HG03196 (cell line): ENCODE results near the gene B4GALT2.

Experiments used
- ATAC-seq: cut with Tn5 transposase; IDR thresholded peaks from one replicate; pipeline ENCODE4 v1.9.1; 2021; ENCODE audit not compliant: unreplicated experiment

The B4GALT2 gene

DNA sequence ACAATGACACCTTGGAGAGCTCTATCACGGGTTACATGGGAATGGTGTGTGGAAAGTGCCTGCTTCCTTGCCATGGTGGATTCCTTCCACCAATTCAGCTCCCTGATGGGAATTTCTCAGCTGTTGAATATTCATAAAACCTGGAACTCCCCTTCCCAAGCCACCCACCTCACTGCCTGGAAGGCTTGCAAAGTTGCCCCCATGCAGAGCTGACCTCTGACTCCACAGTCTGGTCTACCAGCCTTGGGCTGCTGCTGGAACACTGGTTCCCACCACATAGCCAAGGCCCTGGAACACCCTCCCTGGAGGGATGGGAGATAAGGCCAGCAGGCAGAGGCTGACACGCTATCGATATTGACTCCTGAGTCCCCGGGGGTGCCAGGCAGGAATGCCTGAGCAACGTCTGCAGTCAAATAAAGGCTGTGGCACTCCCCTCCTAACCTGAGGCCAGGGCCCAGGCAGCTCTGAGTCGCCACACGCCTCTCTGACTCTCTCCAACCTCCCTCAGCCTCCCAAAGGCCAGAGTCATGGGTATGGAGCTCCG is 21.2 kb downstream of the B4GALT2 start:
- ATAC-seq: no peak

DNA sequence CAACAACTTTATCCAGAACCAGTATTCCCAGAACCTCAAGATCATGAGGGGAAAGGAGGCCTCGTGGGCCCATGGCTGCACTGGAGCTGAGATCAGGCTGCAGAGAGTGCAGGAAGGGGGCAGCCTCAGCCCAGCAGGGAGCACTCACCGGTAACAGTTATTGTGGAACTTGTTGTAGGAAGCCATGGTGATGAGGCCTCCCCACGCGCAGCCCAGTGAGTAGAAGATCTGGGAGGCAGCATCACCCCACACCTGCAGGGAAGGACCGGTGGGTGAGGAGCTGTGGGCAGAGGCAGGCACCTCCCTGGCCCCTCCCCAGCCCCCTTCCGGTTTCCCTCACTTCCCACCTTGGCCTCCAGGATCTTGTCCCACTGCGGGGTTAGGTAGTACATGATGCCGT is 23.2 kb downstream of the B4GALT2 start:
- ATAC-seq: no peak

DNA sequence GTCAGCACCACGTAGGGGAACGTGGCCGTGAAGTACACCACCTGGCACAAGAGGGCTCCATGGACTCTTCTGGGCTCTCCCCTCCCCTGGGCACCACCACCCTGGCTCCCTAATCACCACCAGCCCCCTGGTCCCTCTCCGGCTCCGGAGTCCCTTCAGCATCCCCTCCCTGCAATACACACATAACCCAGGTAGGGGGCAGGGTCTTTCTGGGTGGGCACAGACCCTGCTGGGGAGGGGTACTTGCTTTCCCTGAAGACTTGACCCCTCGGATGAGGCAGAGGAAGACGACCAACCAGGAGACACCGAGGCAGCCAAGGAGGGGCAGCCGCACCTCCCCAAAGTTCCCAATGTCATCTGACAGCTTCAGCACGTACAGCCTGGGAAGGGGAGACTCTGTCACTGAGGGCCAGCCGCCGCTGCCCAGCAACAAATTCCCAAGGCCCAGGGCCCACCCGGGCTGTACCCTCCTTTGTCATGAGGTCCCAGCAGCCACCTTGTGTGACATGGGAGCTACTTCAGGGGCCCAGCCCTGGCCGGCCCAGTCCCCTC is 23.7 kb downstream of the B4GALT2 start:
- no peak for ATAC-seq

GRCh38 chr1:44008259-44008658 is 29.2 kb downstream of the B4GALT2 start:
- no peak for ATAC-seq

- ATAC-seq: no peak
These were observed 32.0 kb downstream of the B4GALT2 start for GRCh38 chr1:44010935-44011471.

DNA sequence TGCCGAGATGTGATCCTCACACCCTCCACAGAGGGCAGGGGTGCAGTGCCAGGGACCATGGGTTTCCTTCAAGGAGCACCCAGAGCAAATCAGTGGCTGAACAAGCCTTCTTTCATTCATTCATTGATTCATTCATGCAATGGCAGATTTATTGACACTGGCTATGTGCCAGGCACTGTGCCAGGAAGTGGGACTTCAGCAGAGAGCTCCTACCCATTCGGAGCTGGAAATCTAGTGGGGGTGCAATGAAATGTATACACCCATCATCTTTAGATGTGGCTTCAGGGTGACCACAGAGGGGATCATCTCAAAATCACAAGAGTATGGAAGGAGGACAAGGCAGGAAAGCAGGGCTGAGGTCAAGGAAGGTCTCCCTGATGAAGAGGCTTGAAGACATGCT is 33.4 kb downstream of the B4GALT2 start:
- no peak for ATAC-seq

GRCh38 chr1:44012941-44013609 is 34.1 kb downstream of the B4GALT2 start:
- ATAC-seq: no peak

GRCh38 chr1:44013949-44014348 is 34.9 kb downstream of the B4GALT2 start:
- ATAC-seq: no peak

GRCh38 chr1:44014365-44015104 is 35.5 kb downstream of the B4GALT2 start:
- ATAC-seq: no peak

DNA sequence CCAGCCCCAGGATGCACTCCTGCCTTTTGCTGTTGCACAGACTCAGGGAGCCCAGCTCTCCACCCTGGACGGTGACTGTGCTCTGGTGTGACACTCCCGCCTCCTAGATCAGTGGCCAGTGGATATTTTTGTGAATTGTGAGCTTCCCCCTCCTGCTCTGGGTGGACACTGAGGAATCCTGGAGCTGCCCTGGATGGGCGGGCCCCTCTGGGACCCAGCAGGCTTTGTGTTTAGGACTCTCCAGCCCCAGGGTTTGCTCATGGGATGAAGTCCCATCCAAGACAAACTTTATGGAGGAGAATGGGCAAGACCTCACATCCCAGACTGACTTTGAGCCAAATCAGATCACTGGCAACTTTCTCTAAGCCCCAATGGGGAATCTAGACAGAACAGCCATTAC is 36.2 kb downstream of the B4GALT2 start:
- ATAC-seq: no peak

GRCh38 chr1:44016041-44016889 is 37.3 kb downstream of the B4GALT2 start:
- no peak for ATAC-seq

GRCh38 chr1:44016890-44017400 is 37.9 kb downstream of the B4GALT2 start:
- ATAC-seq: no peak

DNA sequence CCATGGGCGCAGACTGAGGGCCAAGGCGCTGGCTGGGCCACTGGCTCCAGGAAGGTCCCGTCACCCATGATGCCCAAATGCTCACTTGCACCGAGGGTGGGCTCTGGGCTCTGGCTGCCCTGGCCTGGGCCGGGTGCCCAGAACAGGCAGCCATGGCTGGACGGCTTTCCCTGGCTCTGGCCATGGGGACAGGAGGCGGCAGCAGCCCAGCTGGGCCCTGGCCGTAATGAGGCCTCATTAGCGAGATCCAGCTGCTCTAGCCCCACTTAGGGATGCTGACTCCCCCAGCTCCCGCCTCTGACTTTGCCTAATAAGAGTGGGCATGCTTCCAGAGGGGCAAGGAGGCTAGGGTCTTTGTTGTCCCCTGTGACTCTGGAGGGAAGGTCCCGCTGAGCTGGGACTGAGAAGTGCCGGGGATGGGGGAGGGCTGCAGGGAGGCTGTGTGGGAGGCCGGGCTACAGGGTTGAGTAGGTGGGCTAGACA is 40.5 kb downstream of the B4GALT2 start:
- no peak for ATAC-seq

- ATAC-seq: no peak
These were observed 41.5 kb downstream of the B4GALT2 start for GRCh38 chr1:44020464-44020863.

DNA sequence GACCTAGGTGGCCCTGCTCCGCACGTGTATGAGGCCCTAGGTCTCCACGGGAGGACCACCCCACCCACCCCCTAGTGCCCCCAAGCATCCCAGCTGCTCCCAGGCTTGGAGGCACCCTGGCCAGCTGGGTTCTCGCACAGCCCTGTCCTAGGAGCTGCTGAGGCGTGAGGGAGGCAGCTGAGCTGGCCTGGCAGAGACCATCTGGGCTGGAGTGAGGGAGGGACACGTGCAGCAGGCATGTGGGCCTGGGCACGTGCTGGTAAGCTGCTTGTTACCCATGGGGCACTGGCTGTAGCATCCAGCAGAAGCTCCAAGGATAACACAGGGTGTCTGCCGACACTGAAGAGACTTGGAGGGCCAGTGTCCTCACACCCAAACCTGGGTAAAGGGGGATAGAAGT is 42.1 kb downstream of the B4GALT2 start:
- ATAC-seq: no peak

GRCh38 chr1:44021581-44022321 is 42.7 kb downstream of the B4GALT2 start:
- no peak for ATAC-seq

- ATAC-seq: no peak
These were observed 45.3 kb downstream of the B4GALT2 start for GRCh38 chr1:44024031-44024902.

DNA sequence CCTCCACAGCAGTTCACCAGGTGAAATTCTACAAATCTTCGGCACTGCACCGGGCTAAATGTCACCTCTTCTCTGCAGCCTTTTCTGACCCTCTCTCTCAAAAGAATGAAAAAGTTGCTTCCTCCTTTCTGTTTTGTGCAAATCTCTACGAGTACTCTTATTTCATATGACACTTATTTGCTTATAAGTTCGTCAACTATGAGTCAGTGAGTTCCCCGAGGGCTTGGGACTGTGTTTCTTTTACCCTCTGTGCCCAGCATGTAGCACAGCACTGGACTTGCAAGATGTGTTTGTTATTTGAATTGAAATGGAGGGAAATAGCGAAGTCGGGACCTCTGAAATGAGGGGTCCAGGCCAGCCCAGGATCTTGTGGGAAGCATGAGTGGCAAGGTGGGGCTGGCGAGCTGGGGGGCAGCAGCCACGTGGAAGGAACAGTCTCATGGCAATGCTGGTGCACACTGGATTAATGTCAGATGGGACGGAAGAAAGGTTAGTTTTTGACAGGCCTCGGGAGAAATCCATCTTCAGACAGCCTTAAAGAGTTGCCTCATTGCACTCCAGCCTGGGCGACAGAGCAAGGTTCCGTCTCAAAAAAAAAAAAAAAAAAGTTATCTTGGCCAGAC is 46.0 kb downstream of the B4GALT2 start:
- no peak for ATAC-seq
